ENCODE data around the gene PGLYRP2. TPM values are rescaled to one million over a fixed set of nuclear protein-coding genes. Genes with fewer than 3 reads are reported as not detected.

Gene PGLYRP2
- total RNA-seq, 2 donors from 2014 or later, result not detected

- Histone ChIP-seq H3K36me3 (ENCODE audit: control insufficient read depth, insufficient read depth, low read length) (no peaks in the 10 kb centered on the region), H3K9ac (ENCODE audit: extremely low read depth, low read length, poor library complexity, severe bottlenecking) (no peak overlapping the region), H3K9me3 (ENCODE audit: control insufficient read depth, low read length) (peaks cover 8% of the 10 kb centered on the region), H3K4me3 (ENCODE audit: low read length) (no peak overlapping the region), H3K27ac (ENCODE audit: low read depth, low read length) (no peak overlapping the region), H3K4me1 (ENCODE audit: control insufficient read depth, insufficient read depth, low read length) (no peaks in the 10 kb centered on the region), H3K27me3 (ENCODE audit: control insufficient read depth, insufficient read depth, low read length, poor library complexity, severe bottlenecking) (peaks cover 28% of the 10 kb centered on the region)
- Mint-ChIP-seq H3K4me1 (no peaks in the 10 kb centered on the region), H3K27me3 (ENCODE audit: insufficient read depth) (peaks cover 74% of the 10 kb centered on the region), H3K4me3 (no peak overlapping the region), H3K36me3 (ENCODE audit: low read depth) (no peaks in the 10 kb centered on the region), H3K9me3 (peaks cover 11% of the 10 kb centered on the region), H3K27ac (no peak overlapping the region)
- 59 to 64% methylated on average over 6 of the region's 6 CpGs for WGBS, 2 experiments (ENCODE audit: insufficient coverage in 1 of 2, insufficient read length in 1 of 2)
- no peak for TF ChIP-seq CTCF (conservative IDR thresholded peaks at IDR 0.05)
- no peak for DNase-seq
These were observed 11.5 kb downstream of the PGLYRP2 start for GRCh38 chr19:15467734-15468214.

DNA sequence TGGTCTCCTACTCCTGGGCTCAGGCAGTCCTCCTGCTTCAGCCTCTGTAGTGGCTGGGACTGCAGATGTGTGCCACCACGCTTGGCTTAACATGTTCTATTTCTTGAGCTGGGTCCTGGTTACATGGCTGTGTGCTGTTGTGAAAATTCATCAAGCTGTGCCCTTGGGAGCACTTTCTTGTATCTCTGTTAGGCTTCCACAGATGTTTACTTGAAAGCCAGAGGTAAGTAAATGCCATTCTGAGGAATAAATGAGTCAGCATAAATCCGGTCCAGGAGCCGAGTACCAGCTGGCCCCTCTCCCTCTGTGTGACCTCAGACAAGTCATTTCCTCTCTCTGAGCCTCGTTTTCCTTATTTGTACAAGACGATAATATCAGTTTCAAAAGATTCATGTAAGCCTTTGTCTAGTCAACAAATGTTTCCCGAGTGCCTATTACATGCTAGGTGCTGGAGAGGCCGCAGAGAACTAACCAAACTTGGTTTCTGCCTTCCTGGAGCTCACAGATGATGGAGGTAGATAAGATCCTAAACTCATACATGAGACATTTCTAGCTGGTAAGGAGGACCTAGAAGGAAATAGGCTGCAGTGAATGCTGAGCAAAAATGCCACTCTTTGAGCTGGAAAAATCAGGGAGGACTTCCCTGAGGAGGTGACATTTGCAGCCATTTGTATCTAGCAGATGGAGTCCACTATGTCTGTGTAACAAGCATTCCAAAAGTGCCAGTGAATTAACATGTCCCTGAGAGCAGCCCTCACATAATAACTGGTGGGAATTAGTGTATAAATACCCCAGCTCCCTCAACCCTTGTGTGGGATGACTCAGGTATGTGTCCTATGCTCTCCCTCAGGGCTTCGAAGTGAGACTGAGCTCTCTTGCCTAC is 12.2 kb downstream of the PGLYRP2 start:
- H3K27me3 Mint-ChIP-seq (ENCODE audit: insufficient read depth), result peaks cover 78% of the 10 kb centered on the region
- peaks cover 28% of the 10 kb centered on the region for H3K27me3 ChIP-seq (ENCODE audit: control insufficient read depth, insufficient read depth, low read length, poor library complexity, severe bottlenecking)
- H3K4me1 Mint-ChIP-seq, result no peaks in the 10 kb centered on the region

More for the DNA sequence above, 12.2 kb downstream of the PGLYRP2 start:
- Histone ChIP-seq H3K9me3 (ENCODE audit: control insufficient read depth, low read length) (peaks cover 8% of the 10 kb centered on the region), H3K36me3 (ENCODE audit: control insufficient read depth, insufficient read depth, low read length) (no peaks in the 10 kb centered on the region), H3K27ac (ENCODE audit: low read depth, low read length) (no peak overlapping the region), H3K4me1 (ENCODE audit: control insufficient read depth, insufficient read depth, low read length) (no peaks in the 10 kb centered on the region), H3K4me3 (ENCODE audit: low read length) (no peak overlapping the region), H3K9ac (ENCODE audit: extremely low read depth, low read length, poor library complexity, severe bottlenecking) (no peak overlapping the region)
- no peak for DNase-seq
- peaks cover 9% of the 10 kb centered on the region for H3K9me3 Mint-ChIP-seq
- no peak for TF ChIP-seq CTCF (conservative IDR thresholded peaks at IDR 0.05)
- WGBS, 2 experiments (ENCODE audit: insufficient coverage in 1 of 2, insufficient read length in 1 of 2), result 67 to 69% methylated on average over 7 to 8 of the region's 8 CpGs
- H3K27ac Mint-ChIP-seq, result no peak overlapping the region
- H3K36me3 Mint-ChIP-seq (ENCODE audit: low read depth), result no peaks in the 10 kb centered on the region
- H3K4me3 Mint-ChIP-seq, result no peak overlapping the region
